GM10847 (cell line): Measurements from ENCODE around the gene TEX29.

Source experiments
- POLR2A ChIP-seq: IDR thresholded peaks from 2 replicates; pipeline ENCODE4 v1.6.1; 2011; ENCODE audit not compliant: insufficient read length; ENCODE audit errors: extremely low read depth

The TEX29 gene

GRCh38 chr13:111363121-111363520 is 42.7 kb downstream of the TEX29 start:
- no peak for TF ChIP-seq POLR2A

GRCh38 chr13:111363591-111363990 is 43.1 kb downstream of the TEX29 start:
- no peak for TF ChIP-seq POLR2A

- TF ChIP-seq POLR2A: no peak
These were observed 44.9 kb downstream of the TEX29 start for GRCh38 chr13:111365149-111366005.

GRCh38 chr13:111367340-111367739 is 46.9 kb downstream of the TEX29 start:
- TF ChIP-seq POLR2A: no peak

- no peak for TF ChIP-seq POLR2A
These were observed 47.6 kb downstream of the TEX29 start for GRCh38 chr13:111368091-111368490.

- TF ChIP-seq POLR2A: no peak
These were observed 49.7 kb downstream of the TEX29 start for GRCh38 chr13:111370147-111370546.

- TF ChIP-seq POLR2A: no peak
These were observed 50.4 kb downstream of the TEX29 start for GRCh38 chr13:111370570-111371535.

- no peak for TF ChIP-seq POLR2A
These were observed 51.3 kb downstream of the TEX29 start for GRCh38 chr13:111371720-111372119.

- no peak for TF ChIP-seq POLR2A
These were observed 52.4 kb downstream of the TEX29 start for GRCh38 chr13:111372651-111373425.

- TF ChIP-seq POLR2A: no peak
These were observed 53.0 kb downstream of the TEX29 start for GRCh38 chr13:111373486-111373885.

GRCh38 chr13:111380431-111380830 is 60.0 kb downstream of the TEX29 start:
- no peak for TF ChIP-seq POLR2A

GRCh38 chr13:111382411-111382810 is 62.0 kb downstream of the TEX29 start:
- no peak for TF ChIP-seq POLR2A

GRCh38 chr13:111382877-111383276 is 62.4 kb downstream of the TEX29 start:
- no peak for TF ChIP-seq POLR2A

- TF ChIP-seq POLR2A: no peak
These were observed 63.4 kb downstream of the TEX29 start for GRCh38 chr13:111383591-111384440.

- no peak for TF ChIP-seq POLR2A
These were observed 64.2 kb downstream of the TEX29 start for GRCh38 chr13:111384441-111385182.
